Putamen (tissue), 1 donor: ENCODE measurements around the gene EYA3.
A peak's percentile ranks its signal among the peaks of the same experiment; 100 is the strongest.

Source experiments
- DNase-seq: peaks from one replicate; pipeline ENCODE4 v3.0.0-alpha.2; 2016; ENCODE audit warnings: low spot score

EYA3 gene

DNA sequence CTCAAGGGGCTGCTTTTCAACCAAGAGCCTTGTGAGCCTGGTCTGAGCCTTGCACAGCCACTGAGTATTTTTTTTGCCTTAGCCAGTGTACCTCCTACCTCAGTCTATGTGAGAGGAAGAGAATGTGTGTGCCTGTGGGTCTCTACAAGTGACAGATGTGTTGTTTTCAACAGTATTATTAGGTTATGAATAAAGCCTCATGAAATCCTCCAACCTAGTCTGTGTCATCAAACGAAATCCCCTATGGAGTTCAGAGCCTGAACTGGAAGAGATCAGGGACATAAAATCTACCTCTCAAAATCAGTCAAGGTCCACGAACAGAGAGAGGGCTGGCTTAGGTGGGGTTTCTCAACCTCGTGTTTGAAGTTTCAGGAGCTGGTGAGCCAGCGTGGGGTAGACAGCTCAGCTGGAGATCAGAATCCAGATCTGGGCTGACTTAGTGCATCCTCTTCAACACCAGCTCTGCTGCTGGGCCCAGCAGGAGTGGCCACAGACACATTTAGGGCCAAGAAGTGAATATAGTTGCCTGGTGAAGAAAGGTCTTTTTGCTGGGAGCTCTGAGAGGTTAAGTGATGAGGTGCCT, 120.4 kb downstream of the EYA3 start:
- no peak for DNase-seq

DNA sequence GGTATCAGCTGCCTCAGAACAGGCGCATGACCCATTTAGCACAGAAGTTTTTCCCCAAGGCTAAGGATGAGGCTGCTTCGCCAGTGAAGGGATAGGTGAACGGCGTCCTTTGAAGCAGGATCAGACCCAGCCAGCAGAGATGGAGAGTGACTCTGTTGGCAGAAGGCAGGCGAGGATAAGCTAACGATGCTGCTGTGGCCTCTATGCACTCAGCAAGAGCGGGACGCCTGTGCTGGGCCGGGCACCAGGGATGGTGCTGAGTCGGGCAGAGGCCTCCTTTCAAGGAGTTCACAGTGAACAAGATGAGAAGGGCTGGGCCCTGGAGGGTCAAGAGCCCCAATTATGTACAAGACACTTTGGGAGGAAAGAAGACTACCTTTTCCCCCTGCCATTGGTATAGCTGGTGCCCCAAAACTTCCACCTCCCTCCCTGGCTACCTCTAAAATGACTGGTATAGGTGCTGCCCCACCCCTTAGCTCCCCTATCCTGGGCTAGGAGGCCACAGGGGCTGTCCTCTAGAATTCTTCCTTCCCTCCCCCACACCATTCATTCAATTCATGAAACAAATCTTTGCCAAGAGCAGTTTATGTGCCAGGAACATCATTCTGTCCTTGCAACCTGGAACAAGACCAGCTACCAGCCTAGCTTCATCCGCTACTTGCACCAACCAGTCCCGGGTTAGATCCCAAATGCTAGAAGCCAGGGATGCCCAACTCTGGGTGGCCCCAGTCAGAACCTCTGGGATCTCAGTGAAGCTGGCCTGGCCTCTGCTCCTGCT, 121.1 kb downstream of the EYA3 start:
- DNase-seq: no peak

DNA sequence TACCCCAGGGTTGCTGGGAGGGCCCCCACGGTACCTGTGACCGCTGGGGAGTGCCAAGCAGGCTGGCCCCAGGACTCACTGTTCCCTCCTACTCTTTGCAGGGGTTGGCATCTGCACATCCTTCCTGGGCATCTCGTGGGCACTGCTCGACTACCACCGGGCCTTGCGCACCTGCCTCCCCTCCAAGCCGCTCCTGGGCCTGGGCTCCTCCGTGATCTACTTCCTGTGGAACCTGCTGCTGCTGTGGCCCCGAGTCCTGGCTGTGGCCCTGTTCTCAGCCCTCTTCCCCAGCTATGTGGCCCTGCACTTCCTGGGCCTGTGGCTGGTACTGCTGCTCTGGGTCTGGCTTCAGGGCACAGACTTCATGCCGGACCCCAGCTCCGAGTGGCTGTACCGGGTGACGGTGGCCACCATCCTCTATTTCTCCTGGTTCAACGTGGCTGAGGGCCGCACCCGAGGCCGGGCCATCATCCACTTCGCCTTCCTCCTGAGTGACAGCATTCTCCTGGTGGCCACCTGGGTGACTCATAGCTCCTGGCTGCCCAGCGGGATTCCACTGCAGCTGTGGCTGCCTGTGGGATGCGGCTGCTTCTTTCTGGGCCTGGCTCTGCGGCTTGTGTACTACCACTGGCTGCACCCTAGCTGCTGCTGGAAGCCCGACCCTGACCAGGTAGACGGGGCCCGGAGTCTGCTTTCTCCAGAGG, 121.9 kb downstream of the EYA3 start:
- no peak for DNase-seq

DNA sequence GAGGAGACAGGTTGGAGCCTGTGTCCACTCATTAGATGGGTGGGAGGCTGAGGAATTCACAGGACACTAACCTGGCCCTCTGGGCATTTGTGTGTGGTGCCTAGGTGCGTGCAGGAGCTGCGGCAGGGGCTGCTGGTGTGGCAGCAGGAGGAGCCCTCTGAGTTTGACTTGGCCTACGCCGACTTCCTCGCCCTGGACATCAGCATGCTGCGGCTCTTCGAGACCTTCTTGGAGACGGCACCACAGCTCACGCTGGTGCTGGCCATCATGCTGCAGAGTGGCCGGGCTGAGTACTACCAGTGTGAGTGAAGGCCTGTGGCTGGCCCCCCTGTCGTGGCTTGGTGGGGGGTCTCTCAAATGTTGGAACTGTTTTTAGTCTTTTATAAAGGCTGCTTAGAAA, 125.0 kb downstream of the EYA3 start:
- DNase-seq: no peak

DNA sequence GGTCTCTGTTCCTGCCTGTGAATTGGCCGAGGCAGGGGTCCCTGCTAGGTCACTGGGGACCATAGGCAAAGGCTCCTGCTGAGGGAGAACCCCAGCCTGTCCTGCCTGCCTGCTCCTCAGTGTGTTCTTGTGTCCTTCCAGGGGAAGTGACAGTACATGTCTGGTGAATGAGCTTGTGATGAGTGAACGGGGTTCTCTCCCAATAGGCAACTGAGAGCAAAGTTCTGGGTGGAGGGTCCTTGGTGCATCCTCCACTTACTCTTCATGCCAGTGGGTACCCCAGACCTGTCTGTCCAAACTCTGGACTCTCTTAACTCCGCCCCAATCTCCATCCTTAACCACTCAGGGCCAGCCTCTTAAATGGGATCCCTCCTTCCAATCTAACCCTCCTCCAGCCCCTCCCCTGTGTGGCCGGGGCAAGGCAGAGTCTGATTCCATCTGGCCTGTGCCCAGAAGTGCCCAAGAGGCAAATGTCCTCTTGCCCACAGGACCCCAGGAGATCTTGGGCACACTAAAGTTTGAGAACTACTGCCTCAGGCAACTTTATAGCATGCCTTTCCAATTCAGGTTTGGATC, 126.7 kb downstream of the EYA3 start:
- DNase-seq: no peak

DNA sequence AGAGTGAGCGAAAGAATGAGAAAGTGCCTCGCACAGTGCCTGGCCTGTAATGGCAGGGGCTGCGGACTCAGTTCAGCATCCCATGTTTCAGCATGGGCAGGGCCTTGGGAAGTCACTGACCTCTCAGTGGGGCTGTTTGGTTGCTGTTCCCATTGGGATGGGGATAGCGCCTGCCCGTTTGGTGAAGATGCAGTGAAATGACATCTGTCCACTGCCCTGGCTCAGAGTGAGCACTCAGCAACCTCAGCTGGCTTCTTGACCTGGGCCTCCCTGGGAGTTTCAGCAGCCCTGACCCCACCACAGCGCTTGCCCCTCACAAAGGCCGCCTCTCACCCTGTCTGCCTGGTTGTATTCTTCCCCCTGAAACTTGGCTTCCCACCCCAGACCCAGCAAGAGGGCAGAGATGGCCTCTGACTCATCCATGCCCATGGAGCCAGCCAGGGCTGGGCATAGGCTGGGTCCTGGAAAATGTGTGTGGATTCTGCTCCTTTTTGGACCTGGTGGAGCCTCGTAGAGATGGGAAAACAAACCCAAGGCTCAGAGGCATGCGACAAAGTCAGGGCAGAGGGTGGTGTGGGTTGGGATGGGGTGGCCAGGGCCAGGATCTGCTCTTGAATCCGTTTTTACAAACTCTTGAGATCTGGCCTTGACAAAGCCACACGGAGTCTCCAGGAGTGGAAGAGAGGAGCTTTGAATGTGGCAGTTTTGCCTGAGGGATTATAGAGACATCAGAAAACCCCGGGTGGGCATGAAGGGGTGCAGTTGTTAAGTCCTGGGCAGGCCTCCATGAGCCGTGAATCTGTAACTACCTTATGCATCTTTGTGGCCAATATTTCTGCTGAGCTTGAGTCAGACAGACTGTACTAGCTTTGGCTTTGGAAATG, 127.4 kb downstream of the EYA3 start:
- DNase-seq: no peak

DNA sequence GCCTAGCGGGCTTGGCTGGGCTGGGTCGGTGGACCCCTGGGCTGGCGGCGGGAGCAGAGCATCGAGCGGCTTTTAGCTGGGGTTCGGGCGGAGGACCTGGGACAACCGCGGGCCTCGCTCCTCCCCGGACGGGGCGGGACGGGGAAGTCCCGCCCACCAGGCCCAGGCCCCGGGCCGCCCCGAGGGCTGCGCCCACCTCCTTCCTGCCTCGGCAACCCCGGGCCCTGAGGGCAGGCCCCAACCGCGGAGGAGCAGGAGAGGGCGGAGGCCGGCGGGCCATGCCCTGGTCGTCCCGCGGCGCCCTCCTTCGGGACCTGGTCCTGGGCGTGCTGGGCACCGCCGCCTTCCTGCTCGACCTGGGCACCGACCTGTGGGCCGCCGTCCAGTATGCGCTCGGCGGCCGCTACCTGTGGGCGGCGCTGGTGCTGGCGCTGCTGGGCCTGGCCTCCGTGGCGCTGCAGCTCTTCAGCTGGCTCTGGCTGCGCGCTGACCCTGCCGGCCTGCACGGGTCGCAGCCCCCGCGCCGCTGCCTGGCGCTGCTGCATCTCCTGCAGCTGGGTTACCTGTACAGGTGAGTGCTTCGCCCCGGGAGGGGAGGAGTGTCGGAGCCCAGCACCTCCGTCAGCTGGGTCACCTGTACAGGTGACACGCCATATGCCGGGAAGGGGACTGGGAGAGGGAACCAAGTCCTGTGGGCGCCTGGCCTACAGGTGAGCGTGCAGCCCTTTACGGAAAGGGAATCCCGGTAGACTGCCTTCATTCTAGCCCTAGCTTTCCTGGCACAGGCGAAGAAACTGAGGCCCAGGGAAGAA, 128.4 kb downstream of the EYA3 start, which contains the start of gene XKR8:
Gene XKR8, plus strand, starts transcription at position 182 of the 812 bp plus-strand sequence. Its CDS starts 97 bp downstream, at position 279.
- DNase-seq: peak; percentile 75

DNA sequence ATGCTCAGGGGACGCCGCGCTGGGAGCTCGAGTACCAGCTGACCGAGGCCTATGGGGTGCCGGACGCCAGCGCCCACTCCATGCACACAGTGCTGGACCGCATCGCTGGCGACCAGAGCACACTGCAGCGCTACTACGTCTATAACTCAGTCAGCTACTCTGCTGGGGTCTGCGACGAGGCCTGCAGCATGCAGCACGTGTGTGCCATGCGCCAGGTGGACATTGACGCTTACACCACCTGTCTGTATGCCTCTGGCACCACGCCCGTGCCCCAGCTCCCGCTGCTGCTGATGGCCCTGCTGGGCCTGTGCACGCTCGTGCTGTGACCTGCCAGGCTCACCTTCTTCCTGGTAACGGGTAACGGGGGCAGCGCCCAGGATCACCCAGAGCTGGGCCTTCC, 129.9 kb downstream of the EYA3 start:
- no peak for DNase-seq

DNA sequence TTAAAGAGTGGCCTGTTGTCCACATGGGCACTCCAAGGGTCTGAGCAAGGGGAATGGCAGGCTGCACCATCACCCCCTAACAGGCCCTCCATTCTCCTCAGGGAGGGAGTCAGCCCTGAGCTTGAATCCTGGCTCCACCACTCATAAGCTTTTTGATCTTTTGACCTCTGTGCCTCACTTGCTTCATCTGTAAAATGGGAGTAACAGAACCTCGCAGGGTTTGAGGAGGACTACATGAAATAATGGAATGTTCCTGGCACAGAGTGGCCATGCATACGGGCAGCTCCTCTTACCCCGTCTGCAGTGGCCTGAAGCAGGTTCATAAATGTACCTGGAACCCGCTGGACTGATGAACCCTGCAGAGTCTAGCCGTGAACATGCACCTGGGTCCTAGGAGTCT, 130.8 kb downstream of the EYA3 start:
- no peak for DNase-seq

DNA sequence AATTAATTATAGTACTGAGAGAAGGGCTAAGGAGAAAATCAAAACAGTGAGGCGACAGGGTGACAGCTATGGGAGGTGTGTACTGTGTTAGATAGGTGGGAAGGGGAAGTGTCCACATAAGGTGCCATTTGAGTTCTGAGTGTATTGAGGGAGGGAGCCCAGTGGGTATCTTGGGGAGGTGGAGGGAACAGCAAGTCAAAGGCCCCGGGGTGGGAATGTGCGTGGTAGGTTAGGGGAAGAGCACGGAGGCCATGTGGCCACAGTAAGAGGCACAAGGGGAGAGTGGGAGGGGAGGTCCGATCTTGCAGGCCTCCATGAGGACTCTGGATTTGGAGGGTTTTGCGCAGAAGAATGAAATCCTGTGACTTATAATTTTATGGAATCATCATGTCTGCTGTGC, 131.6 kb downstream of the EYA3 start:
- no peak for DNase-seq

DNA sequence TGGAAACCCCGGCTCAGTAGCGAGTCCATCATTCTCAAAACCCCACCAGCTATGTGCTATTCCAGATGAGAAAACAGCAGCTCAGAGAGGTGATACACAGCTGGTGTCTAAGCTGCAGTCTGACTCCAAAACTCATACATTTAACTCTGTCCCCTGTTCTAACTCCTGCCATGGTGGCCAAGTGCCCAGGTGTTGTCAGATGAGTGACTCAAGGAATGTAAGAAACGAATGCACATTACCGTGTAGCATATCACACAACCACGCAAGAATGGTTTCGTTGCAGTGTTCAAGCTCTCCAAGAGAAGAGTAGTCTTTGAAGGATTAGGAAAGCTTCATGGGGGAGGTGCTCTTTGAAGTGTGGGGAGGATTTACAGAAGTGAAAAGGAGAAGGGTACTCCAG, 133.3 kb downstream of the EYA3 start:
- no peak for DNase-seq

DNA sequence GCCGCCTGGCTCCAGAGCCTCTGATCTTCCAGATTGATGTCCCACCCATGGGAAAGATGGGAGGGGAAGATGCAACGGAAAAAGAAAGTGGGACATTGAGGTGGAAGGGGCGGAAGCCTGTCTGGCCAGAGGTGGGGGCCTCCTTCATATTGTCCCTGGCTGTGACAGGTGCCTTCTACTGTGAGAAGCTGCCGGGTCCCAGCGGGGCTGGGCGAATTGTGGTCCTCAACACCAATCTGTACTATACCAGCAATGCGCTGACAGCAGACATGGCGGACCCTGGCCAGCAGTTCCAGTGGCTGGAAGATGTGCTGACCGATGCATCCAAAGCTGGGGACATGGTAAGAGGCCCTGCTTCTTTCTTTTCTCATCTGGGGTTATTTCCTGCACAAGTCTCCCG, 134.2 kb downstream of the EYA3 start:
- DNase-seq: no peak

DNA sequence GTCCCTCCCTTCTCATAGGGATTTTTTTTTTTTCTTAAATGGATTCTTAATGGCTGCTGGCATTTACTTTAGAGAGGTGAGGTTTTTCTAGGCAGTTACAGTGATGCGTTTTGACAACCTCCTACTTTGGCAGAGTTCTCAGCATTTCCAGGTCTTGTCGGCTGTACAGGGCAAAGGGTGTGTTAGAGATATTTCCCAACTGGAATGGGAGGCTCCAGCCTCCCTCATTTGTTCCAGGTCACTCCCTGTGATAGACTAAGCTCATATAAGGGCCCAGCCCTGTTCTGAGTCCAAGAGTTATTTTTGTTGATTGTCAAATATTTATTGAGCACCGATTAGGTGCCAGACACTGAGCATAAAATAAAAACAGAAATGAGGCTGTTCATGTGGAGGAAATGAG, 136.3 kb downstream of the EYA3 start:
- no peak for DNase-seq

DNA sequence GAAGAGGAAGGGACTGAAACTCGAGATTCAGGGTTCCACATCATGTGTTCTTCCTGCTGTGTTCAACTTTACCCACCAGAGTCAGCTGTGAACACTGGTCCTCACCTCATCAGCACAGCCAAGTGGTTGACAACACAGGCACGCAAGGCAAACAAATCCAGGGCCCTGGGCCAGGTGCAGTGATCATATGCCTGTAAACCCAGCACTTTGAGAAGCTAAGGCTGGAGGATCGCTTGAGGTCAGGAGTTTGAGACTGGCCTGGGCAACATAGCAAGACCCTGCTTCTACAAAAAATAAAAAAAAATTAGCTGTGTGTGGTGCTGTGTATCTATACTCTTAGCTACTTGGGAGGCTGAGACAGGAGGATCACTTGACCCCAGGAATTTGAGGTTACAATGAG, 137.0 kb downstream of the EYA3 start:
- no peak for DNase-seq

DNA sequence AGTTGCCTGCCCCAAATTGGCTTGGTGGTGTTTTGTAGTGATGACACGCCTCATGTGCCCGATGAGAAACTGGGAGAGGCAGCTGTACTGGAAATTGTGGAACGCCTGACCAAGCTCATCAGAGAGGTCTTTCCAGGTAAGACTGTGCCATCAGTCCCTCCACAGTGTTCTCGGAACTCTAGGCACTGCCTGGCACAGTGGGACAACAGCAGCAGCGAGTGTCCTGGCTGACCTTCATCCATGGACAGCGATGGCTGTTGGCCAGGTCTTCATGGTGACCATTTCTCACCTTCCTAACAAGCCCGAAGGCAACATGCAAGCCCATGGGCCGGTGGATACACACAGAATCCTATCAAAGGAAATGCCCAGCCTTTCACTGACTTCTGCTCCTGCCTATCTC, 139.4 kb downstream of the EYA3 start:
- DNase-seq: no peak

DNA sequence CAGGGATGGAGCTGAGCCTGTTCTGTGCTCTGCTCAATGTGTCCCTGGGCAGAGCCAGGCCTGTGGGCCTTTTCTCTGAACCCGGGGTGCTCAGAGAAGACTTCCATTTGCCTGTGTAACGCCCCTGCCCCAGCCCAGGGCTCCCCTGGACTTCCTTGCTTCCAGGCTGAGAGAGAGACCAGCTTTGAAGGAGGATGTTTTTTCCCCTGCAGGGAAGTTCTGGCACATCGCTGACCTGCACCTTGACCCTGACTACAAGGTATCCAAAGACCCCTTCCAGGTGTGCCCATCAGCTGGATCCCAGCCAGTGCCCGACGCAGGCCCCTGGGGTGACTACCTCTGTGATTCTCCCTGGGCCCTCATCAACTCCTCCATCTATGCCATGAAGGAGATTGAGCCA, 143.4 kb downstream of the EYA3 start:
- no peak for DNase-seq

DNA sequence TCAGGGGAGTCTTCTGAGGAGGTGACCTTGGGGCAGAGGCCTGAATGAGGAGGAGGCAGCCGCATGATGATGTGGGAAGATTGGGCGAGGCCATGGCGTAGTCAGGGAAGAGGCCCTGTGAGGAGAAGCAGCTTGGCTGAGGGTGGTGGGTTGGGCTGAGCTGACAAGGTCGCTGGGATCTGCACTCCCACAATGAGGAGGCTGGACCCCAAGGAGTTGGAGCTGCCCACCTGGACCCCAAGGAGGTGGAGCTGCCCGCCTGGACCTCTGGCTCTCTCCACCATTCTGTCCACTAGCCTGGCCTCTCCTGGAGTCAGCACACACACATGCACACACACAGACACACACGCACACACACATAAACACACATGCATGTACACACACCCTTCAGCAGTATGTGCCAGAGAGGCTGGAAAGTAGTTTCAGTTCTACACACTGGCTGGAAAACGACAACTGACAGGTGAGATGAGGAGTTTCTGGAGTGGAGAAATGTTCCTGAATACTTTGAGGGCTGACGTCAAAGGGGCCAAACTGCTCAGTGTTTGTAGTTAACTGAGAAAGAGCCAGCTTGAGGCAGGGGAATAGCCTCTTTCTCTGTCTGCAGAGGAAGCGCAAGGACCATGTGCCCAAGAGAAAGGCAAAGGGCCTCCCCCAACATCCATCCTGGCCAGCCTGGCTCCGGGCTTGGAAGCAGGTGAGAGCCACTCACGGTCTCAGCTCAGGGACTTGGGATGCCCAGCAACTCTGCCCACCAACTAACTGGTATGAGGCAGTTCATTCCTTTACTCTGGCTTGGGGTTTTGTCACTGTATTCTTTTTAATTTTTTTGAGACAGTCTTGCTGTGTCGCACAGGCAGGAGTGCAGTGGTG, 146.5 kb downstream of the EYA3 start:
- no peak for DNase-seq

DNA sequence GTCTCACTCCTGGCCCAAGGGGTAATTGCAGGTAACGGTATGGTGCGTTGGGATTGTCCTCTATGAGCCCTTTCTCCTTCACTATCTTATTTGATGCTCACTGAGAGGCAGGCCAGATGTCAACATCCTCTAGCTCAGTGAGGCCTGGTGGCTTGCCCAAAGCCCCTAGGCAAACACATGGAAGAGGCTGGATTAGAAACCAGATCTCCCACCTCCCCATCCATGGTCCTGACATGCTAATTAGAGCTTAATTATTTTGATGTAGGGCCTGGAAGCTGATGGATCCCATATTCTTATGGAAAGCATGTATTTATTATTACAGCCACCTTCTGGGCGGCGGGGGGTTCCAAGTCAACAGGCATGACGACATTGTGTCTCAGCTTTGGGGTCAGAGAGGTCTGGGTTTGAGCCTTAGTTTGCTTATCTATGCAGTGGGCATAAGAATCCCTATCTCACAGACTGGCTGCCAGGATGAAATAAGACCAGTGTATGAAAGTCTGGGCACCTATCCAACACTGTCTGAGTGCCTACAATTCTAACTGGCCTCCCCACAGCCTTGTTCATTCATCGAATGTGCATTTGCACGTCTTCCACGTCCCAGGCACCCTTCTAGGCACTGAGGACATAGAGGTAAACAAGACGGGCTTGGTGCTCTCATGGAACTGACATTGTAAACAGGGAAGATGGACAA, 147.4 kb downstream of the EYA3 start:
- DNase-seq: no peak

DNA sequence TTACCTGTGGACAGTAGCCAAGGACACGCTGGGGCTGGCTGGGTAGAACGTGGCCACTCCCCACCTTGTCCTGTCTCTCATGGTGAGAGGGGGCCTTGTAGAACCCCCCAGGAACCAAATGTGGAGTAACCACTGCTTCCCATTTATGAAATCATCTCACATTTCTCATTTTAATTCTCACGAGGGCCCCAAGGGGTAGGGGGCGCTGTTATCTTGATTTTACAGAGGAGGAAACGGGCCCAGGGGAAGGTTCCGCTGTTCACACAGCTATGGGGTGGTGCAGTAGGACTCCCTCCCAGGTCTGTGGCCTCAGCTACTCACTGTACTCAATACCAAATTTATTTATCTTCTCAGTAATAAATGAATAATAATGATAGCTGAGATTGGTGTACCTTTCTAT, 148.1 kb downstream of the EYA3 start:
- DNase-seq: no peak
